Measurements from ENCODE around the gene MAPKAP1.

Gene MAPKAP1

GRCh38 chr9:125638239-125639045 is 68.6 kb downstream of the MAPKAP1 start:
- no peak for DNase-seq

GRCh38 chr9:125637241-125637640 is 69.8 kb downstream of the MAPKAP1 start:
- DNase-seq = no peak

GRCh38 chr9:125635888-125636287 is 71.1 kb downstream of the MAPKAP1 start:
- DNase-seq = no peak

- no peak for DNase-seq
Observed at GRCh38 chr9:125634040-125634717, 72.8 kb downstream of the MAPKAP1 start.

GRCh38 chr9:125633116-125633745 is 73.8 kb downstream of the MAPKAP1 start:
- no peak for DNase-seq

- DNase-seq = peak; percentile 15
Observed at GRCh38 chr9:125632321-125633115, 74.5 kb downstream of the MAPKAP1 start.

- DNase-seq = no peak
Observed at GRCh38 chr9:125631391-125632085, 75.5 kb downstream of the MAPKAP1 start.

GRCh38 chr9:125630436-125630835 is 76.6 kb downstream of the MAPKAP1 start:
- DNase-seq = no peak

GRCh38 chr9:125629446-125629845 is 77.6 kb downstream of the MAPKAP1 start:
- DNase-seq = no peak

GRCh38 chr9:125626187-125626586 is 80.8 kb downstream of the MAPKAP1 start:
- DNase-seq = no peak

GRCh38 chr9:125621170-125621569 is 85.8 kb downstream of the MAPKAP1 start:
- DNase-seq = no peak

GRCh38 chr9:125620216-125620615 is 86.8 kb downstream of the MAPKAP1 start:
- DNase-seq = no peak

GRCh38 chr9:125617087-125617486 is 89.9 kb downstream of the MAPKAP1 start:
- no peak for DNase-seq

- DNase-seq = no peak
Observed at GRCh38 chr9:125613141-125613540, 93.9 kb downstream of the MAPKAP1 start.

- no peak for DNase-seq
Observed at GRCh38 chr9:125612616-125613015, 94.4 kb downstream of the MAPKAP1 start.

- DNase-seq = no peak
Observed at GRCh38 chr9:125611121-125611765, 95.8 kb downstream of the MAPKAP1 start.

- DNase-seq = no peak
Observed at GRCh38 chr9:125609744-125610143, 97.3 kb downstream of the MAPKAP1 start.

GRCh38 chr9:125608489-125609224 is 98.4 kb downstream of the MAPKAP1 start:
- no peak for DNase-seq

- DNase-seq = no peak
Observed at GRCh38 chr9:125604196-125604595, 102.8 kb downstream of the MAPKAP1 start.

GRCh38 chr9:125603478-125604021 is 103.5 kb downstream of the MAPKAP1 start:
- no peak for DNase-seq

GRCh38 chr9:125601961-125602360 is 105.0 kb downstream of the MAPKAP1 start:
- no peak for DNase-seq

Data from activated naive CD4-positive, alpha-beta T cell treated with anti-CD3 and anti-CD28 coated beads, Interleukin-2, amount 50 U/mL, for 16 hours (primary cell).